Ureter (tissue), 1 donor: ENCODE measurements around the gene WDR3. TPM values are rescaled to one million over a fixed set of nuclear protein-coding genes. Genes with fewer than 3 reads are reported as not detected.

Source experiments
- DNase-seq: peaks from one replicate; pipeline ENCODE4 v3.0.0-alpha.2; 2020; ENCODE audit warnings: low spot score
- total RNA-seq: library from RNA; stranded (reverse); gene quantifications from one replicate; pipeline ENCODE4 v1.2.4, GENCODE V29; 2023
- donor health status: DM: yes; HTN: yes; CAD: no.

WDR3 gene
- total RNA-seq, 1 donor from 2014 or later, result 31.6 TPM

DNA sequence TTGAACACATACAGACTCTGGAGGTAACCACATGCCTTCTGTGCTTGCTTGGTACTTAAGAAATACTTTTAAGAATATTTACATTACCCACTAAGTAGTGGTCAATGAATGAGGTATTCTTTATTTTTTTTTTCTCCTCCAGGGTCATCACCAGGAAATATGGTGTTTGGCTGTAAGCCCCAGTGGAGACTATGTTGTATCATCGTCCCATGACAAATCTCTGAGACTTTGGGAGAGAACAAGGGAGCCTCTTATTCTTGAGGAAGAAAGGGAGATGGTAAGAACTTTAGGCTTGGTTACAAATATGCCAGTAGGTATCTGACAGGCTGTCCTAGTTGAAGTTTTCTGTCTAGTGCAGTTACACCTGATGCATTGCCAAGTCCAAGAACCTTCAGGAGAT is 22.8 kb downstream of the WDR3 start:
- no peak for DNase-seq

DNA sequence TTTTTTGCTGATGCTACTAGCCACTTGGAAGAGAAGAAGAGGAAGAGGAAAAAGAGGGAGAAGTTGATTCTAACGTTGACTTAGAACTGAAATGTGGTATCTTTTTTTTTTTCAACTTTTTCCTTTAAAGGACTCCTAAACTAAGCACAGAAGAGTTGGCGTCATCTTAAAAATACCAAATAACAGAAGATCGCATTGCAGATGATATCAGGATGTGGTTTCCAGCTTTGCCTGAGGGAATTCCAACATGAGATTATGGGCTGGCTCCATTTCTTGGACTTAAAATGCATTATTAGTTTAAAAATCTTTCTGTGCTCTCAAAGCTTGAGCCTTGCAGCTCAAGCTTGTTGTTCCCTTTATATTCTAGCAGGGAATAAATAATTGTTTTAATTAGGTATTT is 29.8 kb downstream of the WDR3 start:
- no peak for DNase-seq

DNA sequence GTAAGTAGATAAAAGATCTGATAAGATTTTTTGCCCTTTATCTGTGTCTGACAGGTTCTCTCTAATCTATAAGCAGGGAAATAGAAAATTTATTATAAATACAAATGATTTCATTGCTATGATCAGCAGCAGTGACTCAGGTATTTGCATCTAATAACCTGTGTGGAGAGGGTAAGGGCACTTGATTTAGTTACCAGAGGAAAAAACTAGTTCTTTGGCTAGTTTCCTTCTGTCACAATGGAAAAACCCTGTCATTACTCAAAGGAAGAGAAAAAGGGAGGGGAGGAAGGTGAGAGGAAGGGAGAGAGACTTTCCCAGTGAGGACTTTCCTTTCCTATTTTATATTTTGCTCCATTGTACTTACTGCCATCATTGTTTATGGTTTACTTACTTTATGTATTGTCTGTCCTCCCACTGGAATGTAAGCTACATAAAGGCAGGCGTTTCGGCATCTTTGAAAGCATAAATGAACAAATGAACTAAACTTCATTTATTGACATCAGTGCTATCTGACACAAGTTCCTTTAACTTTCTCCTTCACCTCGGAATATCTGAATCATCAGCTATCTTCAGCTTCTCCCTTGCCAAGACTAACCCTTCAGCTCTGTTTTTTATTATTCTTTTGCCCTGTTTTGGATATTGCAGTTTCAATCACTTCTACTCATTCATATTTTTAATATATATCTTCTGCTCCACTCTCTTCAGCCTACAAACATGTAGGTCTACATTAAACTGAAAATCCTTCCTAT is 34.9 kb downstream of the WDR3 start:
- DNase-seq, result no peak

GRCh38 chr1:117967477-117967876 is 37.9 kb downstream of the WDR3 start:
- DNase-seq, result no peak

GRCh38 chr1:117967881-117968280 is 38.3 kb downstream of the WDR3 start:
- peak; percentile 47 for DNase-seq

DNA sequence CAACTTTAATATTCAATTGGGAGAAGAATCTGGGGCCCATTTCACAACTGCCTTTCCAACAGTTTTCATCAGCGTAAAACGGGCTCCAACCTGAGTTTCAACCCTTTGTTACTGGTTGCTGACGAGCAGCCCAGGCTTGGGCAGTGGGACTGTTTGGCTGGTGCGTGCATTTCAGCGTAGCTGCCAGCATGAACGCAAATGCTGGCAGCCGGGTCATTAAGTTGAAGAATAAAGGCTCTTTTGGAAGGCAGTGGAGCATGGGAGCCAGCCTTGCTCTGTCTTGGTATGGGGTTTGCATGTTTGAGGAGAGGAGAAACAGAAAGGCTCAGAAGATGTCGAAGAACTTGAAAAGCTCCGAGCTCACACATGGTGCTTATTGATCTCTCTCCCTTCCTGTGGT is 40.7 kb downstream of the WDR3 start:
- DNase-seq, result no peak

- no peak for DNase-seq
Measured at GRCh38 chr1:117971777-117972176, 42.2 kb downstream of the WDR3 start.

- no peak for DNase-seq
Measured at GRCh38 chr1:117976381-117976780, 46.8 kb downstream of the WDR3 start.

DNA sequence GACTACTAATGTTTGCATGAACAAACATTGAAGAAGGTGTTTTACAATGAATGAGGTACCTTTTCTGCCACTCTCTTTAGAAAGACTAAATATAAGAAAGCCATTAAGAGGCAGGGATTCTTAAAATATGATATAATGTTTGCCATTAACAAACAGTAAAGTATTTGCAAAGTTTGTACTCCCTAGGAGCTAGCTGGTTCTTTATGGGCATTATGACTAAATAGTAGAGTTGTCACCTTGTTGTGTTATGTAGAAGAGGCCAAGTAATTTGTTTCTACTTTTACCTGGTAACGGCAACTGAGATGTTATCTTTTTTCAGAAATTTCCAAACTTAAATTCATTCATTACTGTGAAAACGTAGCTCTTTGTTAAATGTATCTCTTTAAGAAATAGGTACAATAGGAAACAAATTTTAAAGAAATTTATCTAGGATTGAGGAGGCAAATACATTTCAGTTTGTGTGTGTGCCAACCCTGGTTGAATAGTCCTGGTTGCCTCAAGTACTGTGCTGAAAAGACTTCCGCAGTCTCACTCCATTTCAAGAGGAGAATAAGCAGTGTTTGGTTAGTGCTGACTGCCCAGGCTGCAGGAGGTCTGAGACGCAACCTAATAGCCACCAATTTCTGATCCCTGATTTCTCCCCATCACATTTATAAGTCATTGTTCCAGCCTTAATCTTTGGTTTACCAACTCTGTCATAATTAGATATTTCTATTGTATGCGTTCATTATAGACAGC is 52.1 kb downstream of the WDR3 start:
- DNase-seq, result no peak

GRCh38 chr1:117985239-117985638 is 55.7 kb downstream of the WDR3 start:
- no peak for DNase-seq

DNA sequence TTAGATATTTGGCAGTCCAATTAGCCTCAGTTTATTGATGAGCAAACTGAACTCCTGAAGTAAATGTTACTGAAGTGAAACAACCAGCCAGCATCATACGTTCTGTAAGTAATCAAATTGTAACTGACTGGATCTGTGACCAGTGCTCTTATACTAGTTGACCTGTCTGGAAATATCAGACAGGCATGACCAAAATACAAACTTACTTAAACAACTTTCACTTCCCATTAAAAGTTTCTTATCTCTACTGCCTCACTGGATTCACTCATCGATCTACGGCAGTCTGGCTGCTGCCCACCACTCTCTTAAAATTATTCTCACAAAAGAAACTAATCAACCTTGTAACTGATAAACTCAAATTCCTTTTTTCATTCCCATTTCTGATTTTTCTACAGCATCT is 56.4 kb downstream of the WDR3 start:
- no peak for DNase-seq

- no peak for DNase-seq
Measured at GRCh38 chr1:118004312-118004711, 74.8 kb downstream of the WDR3 start.

DNA sequence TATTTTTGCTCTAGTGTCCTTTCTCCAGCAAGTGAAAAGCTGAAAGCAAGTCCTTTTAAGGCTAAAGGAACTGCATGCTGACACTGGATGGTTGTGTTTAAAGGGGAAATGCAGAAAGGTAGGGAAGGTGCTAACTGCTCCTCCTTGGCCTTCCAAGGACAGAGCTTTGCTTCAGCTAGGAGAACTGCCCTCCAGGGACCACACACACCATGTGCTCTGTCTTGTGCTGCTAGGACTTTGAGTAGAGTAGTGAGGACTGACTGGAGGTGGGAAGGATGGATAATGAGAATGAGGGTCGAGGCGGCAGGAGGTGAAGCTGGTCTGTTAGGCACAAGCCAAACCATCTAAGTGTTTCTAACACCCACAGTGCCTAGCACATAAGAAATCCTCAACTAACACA is 77.9 kb downstream of the WDR3 start:
- no peak for DNase-seq

GRCh38 chr1:118008011-118008410 is 78.5 kb downstream of the WDR3 start:
- DNase-seq, result no peak

DNA sequence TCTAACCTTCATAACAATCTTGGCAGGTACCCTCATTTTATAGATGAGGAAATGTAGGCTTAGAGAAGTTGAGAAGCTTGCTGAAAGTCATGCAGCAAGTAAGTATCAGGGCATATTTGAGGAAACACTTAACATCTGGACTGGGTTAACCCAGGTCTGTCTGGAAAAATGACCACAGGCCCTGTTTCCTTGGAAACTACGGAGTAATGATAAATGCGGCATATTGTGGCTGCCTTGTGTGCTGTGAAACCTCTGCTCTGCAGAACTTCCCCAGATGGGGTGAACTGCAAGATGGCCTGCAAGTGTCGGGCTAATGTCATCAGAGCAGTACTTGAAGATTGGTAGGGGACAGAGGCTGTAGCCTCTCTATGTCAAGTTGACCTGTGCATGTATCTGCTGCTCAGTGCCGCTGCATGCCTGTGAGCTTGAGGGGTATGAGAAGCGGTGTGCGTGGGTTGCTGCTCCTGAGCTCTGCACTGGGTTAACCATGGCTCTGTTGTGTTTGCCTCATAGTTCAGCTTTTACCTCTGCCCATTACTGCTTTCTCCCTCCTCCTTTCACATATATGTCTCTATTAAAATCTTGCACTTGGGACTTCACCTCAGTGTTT is 83.1 kb downstream of the WDR3 start:
- DNase-seq, result no peak

DNA sequence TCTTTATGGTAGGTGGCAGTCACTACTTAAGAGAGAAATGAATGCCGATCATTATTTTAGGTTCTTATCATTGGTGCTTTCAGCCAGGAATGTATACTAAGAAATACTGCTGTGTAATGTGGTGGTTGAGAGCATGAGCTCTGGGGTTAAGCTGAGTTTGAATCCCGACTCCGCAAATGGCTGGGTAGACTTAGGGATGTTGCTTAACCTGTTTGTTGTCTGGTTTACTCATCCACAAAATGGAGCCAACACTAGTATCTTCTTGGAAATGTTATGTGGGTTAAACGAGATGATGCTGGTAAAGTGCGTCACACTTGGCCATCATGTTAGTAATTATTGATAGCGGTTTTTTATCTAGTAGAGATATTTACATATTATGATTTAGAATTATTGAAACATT is 83.8 kb downstream of the WDR3 start:
- no peak for DNase-seq

DNA sequence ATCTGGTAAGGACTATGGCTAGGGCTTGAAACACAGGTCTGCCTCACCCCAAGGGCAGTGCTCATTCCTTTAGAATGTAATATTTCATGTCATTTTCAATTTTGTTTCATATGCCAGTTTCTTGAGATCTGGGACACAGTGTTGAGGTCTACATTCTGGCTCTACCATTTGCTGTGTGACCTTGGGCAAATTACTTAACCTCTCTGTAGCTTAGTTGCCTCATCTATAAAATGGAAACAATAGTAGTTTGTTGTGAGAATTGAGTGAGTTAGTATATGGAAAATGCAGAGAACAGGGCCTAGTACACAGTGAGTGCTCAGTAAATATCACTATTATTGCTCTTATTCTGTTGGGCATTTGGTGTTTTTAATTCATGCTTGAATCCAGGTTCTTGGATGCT is 84.4 kb downstream of the WDR3 start:
- no peak for DNase-seq

Other genes with a start within 250 kb of the WDR3 start
- 37.7 TPM for gene GDAP2, start 118 bp upstream of the WDR3 start, total RNA-seq